Uterus (tissue), 2 donors: Measurements from ENCODE around the gene CRYBB2.
"Not testable (repeated sequence)": the region's sequence is repeated elsewhere in the genome, so short reads cannot be mapped to it uniquely, and the experiment has no call there.

Experiments used
- CTCF ChIP-seq, 4 experiments: fragments of 200-600 bp in 2 of 4; fragments of 450-650 bp in 2 of 4; sonication (generic) in 2 of 4; IDR thresholded peaks; one replicate each; pipeline ENCODE4 v1.5.1; 2016 to 2019; ENCODE audit warnings: antibody characterized with exemption in 4 of 4, mild to moderate bottlenecking in 2 of 4, moderate library complexity in 1 of 4
- POLR2A ChIP-seq, 2 donors: fragments of 450-650 bp; IDR thresholded peaks; one replicate each; pipeline ENCODE4 v1.6.1; 2016; ENCODE audit warnings: antibody characterized with exemption in 2 of 2, mild to moderate bottlenecking in 1 of 2, moderate library complexity in 1 of 2

GRCh38 chr22:25178869-25179631 is 40.4 kb upstream of the CRYBB2 start:
- not testable (repeated sequence) for TF ChIP-seq CTCF, POLR2A (IDR thresholded peaks at IDR 0.05)
